Upper lobe of left lung (tissue), 4 donors: ENCODE data around the gene MYO5B.

Experiments used
- POLR2A ChIP-seq, 4 donors: fragments of 450-650 bp; IDR thresholded peaks; one replicate each; pipeline ENCODE4 v1.5.1; 2016 to 2017; ENCODE audit warnings: antibody characterized with exemption in 4 of 4, mild to moderate bottlenecking in 2 of 4
- TF ChIP-seq, protein P1 (sequence below), 6 experiments: fragments of 450-650 bp in 4 of 6; fragments of 200-600 bp in 2 of 6; sonication (generic) in 2 of 6; IDR thresholded peaks; one replicate each; pipeline ENCODE4 v1.5.1; 2016 to 2019; ENCODE audit warnings: antibody characterized with exemption in 6 of 6

DNA sequence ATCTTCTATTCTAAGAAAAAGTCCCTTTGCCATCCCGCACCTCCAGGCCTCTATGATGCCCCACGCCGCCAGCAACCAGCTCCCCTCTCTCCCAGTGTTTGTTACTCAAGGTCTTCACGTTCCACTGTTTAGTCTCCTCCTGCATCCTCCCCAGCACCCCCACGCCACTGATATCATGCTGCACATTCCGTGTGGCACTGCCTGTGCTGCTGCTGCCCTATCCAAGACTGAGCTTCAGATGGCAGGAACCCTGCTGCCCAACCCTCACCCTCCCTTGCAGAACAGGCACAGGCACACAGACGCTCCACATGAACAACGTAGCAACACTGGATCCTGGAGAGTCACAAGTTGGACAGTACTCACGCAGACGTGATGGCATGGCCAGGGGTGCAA lies 35.3 kb downstream of the MYO5B start:
- TF ChIP-seq, protein P1, sequence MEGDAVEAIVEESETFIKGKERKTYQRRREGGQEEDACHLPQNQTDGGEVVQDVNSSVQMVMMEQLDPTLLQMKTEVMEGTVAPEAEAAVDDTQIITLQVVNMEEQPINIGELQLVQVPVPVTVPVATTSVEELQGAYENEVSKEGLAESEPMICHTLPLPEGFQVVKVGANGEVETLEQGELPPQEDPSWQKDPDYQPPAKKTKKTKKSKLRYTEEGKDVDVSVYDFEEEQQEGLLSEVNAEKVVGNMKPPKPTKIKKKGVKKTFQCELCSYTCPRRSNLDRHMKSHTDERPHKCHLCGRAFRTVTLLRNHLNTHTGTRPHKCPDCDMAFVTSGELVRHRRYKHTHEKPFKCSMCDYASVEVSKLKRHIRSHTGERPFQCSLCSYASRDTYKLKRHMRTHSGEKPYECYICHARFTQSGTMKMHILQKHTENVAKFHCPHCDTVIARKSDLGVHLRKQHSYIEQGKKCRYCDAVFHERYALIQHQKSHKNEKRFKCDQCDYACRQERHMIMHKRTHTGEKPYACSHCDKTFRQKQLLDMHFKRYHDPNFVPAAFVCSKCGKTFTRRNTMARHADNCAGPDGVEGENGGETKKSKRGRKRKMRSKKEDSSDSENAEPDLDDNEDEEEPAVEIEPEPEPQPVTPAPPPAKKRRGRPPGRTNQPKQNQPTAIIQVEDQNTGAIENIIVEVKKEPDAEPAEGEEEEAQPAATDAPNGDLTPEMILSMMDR (IDR thresholded peaks at IDR 0.05): no peak
- no peak for TF ChIP-seq POLR2A (IDR thresholded peaks at IDR 0.05)
